SKM-1 treated with dmso at 0.1 percent for 144 hours (cell line): ENCODE measurements around the gene DGUOK.
"Not testable (repeated sequence)": the region's sequence is repeated elsewhere in the genome, so short reads cannot be mapped to it uniquely, and the experiment has no call there.

Experiments used
- DNase-seq: peaks from one replicate; lab custom pipeline; 2025; ENCODE audit not compliant: unreplicated experiment; lab: John Stamatoyannopoulos, UW

The DGUOK gene

DNA sequence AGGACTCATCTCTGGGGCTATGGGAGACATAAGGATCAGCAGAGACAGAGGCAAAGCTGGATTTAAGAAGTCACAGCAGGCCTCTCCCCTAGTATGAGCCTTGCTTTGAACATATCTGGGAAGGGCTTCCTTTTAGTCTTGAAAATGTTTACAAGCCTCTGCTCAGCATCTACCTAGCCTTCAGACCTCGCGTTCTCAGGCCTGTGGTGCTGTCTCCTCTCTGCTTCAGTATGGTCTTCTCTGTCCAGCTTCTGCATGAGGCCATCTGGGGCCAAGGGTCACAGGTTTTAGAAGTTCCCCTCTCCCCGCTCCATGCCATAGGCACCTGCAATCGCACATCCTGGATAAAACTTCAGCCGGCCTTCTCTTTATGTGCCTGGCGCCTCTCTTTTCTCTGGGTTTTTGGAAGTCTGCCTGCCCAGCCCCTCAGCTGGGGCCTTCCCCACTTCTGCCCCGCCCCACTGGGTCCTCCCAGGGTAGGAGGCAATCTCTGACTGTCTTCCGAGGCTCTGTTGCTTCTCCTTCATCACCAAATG is 26.8 kb upstream of the DGUOK start:
- DNase-seq: no peak

DNA sequence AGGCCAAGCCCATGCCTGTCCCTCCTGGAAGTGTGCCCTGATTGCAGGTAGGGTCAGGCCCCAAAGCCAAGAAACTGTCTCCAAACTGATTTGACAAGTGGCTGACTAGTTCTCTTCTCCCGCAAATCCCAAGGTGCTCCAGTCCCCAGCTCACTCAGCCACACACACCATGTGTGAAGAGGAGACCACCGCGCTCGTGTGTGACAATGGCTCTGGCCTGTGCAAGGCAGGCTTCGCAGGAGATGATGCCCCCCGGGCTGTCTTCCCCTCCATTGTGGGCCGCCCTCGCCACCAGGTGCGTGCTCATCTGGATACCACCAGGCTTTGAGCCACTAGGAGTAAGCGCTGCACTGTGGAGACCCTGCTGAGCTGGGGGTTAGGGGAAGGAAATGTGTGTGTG is 25.5 kb upstream of the DGUOK start:
- DNase-seq: no peak

DNA sequence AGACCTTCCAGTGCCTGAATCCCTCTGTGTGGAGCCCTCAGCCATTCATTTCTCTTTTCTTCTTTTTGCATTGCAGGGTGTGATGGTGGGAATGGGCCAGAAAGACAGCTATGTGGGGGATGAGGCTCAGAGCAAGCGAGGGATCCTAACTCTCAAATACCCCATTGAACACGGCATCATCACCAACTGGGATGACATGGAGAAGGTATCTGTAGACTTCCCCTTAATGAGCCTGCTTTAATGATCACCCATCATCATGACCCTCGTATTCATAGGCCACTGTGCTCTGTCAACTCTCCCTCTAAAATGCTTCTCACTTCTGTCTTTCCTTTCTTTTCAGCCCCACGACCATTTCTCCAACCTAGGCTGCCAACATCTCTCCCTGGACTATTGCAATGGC is 24.4 kb upstream of the DGUOK start:
- no peak for DNase-seq

DNA sequence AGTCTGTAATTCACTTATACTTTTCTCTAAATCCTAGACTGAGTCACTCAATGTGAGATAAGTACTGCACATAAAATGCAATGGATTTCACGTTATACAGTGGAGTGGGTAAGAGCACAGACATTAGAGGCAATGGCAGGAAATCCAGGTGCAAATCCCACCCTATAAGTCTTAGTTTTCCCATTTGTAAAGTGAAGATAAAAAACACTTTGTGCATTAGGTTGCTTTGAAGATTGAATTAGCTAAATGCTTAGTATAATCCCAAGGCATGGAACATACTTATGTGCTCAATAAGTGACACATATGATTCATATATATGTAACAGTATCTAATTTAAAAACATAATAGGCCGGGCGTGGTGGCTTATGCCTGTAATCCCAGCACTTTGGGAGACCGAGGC is 23.4 kb upstream of the DGUOK start:
- no peak for DNase-seq

DNA sequence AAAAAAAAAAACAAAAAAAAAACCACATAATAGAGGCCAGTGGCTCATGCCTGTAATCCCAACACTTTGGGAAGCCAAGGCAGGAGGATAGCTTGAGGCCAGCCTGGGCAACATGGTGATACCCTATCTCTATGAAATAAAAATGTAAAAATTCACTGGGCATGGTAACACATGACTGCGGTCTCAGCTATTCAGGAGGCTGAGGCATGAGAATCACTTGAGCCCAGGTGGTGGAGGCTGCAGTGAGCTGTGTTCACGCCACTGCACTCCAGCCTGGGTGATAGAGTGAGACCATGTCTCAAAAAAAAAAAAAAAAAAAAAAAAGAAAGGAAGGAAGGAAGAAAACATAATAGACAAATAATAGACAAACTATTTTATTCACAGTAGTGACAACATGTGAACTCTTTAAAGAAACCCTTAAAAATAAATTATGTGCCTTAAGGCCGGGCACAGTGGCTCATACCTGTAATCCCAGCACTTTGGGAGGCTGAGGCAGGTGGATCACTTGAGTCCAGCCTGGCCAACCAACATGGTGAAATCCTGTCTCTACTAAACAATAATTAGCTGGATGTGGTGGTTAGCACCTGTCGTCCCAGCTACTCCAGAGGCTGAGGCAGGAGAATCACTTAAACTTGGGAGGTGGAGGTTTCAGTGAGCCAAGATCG is 22.6 kb upstream of the DGUOK start:
- DNase-seq: not testable (repeated sequence)

DNA sequence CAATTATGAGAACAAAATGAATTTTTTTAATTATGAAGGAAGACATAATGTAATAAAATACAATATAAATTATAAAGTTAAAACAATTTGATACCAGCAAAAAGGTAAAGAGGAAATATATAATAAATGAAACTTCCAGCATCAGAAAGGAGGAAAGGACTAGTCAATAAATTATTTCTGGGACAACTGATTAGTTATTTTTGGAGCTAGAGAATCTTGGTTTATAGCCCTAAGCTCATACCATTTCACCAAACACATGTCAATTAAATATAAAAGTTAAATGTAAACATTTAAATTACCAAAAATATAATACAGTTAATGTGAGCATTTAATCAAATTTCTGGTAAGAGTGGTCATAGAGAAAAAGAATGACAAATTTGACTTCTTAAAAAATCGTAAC is 21.7 kb upstream of the DGUOK start:
- DNase-seq: no peak

DNA sequence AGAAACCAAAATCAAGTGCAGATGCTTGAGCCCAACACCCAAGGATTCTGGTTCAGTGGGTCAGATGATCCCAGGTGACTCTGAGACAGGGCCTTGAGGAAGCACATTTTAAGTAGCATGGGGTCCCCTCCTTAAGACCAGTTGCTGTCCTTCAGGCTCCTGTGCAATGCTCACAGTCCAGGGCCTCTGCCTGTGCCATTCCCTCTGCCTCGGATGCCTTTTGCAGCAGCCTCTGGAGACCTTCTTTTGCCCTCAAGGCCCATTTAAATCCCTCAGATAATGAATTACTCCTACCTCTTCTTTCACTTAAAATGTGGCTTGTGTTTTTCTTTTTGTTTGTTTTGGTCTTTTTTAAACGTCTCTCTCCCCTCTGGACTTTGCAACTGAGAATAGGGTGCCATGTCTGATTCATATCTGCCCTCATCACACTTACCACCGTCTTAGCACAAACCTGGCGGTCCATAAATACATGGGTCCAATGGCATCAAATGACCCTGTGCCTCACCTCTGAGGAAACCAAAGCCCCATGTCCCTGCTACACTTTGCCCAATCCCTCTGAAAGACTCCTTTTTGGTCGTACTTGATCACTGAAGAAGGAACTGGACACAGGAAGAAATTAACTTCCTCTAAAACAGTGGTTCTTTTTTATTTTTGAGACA is 19.7 kb upstream of the DGUOK start:
- peak; percentile 8 for DNase-seq

DNA sequence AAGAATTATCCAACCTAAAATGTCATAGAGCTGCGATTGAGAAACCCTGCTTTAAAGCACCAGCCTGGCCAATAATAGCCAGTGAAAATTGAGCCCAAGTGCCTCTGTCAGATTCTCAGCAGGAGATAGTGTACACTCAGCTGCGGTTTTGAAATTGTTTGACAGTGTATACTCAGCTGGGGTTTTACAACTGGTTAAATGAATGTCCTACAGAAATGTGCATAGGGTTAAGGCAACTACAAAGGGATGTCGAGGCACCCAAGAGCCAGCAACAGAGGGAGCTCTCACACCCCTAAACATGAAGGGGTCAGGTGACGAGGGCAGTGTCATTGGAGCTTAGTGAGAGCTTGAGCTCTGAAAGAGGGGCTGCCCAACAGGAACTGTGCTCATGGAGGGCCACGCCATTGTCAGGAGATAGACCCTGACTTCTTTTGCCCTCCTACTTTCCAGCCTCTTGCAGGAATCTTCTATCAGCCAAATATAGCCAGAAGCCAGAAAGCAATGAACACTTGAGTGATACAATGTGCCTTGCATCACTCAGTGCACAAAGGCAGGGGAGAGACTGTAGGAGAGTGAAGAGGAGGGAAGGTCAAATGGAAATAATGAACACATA is 18.7 kb upstream of the DGUOK start:
- DNase-seq: no peak

DNA sequence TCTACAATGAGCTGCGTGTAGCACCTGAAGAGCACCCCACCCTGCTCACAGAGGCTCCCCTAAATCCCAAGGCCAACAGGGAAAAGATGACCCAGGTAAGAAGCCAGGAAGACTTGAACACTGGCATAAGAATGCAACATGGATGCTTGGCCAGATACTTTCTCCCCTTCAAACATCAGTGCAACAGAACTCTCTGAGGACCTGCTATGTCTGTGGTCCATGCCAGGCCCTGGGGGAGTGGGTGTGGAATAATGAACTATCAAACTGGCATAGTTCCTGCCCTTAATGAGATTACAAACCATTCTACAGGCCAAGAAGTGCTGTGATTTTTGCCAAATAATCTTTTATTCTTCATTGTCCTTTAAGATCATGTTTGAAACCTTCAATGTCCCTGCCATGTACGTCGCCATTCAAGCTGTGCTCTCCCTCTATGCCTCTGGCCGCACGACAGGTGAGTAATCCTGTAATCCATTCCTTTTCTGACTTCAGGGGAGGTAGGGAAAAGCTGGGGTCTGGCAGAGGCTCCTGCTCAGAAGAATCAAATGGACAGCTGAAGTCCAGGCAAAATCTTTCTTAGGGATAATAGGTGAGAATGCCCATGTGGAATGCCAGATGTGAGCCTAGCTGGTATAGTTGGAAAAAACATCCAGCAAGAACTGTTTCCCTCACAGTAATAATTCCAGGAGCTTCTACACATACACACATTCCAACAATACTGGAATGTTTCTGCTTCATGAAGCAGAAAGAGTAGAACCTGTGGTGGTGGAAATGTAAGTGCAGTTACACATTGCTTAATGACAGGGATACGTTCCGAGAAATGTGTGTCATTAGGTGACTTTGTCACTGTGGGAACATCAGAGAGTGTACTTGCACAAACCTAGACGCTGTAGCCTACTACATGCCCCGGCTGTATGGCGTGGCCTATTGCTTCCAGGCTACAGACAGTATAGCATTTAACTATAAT is 17.7 kb upstream of the DGUOK start:
- no peak for DNase-seq

DNA sequence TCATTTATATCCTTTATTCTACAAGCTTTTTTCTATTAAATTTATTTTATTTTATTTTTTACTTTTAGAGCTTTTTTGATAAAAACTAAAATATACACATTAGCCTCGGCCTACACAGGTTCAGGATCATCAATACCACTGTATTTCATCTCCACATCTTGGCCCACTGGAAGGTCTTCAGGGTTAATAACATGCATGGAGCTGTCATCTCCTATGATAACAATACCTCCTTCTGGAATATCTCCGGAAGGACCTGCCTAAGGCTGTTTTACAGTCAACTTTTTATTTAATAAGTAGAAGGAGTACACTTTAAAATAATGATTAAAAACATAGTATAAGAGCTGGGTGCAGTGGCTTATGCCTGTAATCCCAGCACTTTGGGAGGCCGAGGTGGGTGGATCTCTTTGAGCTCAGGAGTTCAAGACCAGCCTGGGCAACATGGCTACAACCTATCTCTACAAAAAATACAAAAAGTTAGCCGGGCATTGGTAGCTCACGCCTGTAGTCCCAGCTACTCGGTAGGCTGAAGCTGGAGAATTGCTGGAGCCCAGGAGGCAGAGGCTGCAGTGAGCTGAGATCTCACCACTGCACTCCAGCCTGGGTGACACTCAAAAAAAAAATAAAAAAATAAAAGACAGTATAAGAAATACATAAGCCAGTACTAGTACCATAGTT is 15.7 kb upstream of the DGUOK start:
- no peak for DNase-seq

DNA sequence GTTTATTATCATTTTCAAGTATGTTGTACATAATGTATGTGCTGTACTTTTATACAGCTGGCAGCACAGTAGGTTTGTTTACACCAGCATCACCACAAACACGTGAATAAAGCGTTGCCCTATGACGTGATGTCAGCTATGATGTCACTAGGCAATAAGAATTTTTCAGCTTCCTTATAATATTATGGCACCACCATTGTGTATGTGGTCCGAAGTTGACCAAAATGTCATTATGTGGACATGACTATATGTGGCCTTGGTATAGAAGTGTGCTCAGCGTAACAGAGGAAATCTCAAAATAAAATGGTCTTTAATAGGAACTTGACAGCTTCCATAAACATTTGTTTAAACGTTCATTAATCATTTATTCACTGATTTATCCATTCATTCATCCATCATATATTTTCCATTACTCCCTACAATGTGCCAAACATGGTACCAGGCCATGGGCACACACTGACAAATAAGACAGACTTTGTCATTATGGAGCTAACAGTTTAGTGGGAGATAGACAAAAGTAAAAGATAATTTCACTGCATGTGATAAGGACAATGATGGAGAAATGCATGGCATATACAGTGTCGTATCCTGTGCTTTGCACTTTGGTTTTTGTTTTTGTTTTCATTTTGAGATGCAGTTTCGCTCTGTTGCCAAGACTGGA is 15.0 kb upstream of the DGUOK start:
- no peak for DNase-seq

DNA sequence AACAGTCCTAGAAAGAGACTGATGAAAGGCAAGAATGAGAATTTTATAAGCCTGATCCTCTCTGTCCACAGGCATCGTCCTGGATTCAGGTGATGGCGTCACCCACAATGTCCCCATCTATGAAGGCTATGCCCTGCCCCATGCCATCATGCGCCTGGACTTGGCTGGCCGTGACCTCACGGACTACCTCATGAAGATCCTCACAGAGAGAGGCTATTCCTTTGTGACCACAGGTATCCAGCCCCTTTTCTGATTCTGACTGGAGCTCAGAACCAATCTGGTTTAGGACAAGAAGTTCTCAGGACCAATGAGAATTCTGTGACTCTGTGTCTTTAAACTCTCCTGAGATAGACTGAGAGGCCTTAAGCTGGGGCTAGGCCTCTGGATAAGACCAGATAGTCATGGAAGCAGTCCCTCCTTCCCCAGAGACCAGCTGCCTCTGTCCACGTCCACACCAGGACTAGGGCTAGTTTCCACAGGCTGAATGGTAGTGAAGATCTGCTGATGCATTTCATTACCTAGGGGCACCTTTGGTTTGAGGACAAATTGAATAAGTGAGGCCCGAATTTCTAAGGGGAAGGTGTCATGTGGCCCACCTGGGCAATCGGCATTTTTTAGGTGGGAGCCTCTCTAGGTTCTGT is 13.1 kb upstream of the DGUOK start:
- DNase-seq: no peak

DNA sequence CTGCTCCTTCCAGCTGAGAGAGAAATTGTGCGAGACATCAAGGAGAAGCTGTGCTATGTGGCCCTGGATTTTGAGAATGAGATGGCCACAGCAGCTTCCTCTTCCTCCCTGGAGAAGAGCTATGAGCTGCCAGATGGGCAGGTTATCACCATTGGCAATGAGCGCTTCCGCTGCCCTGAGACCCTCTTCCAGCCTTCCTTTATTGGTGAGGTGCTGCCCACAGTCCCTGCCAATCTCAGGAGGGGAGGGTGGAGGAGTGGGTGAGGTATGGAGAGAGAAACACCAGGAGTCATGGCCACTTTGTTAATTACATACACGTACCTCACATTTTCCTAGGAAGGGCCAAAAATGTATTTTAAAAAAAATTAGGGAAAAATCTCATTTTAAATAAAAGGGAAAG is 12.0 kb upstream of the DGUOK start:
- DNase-seq: no peak

DNA sequence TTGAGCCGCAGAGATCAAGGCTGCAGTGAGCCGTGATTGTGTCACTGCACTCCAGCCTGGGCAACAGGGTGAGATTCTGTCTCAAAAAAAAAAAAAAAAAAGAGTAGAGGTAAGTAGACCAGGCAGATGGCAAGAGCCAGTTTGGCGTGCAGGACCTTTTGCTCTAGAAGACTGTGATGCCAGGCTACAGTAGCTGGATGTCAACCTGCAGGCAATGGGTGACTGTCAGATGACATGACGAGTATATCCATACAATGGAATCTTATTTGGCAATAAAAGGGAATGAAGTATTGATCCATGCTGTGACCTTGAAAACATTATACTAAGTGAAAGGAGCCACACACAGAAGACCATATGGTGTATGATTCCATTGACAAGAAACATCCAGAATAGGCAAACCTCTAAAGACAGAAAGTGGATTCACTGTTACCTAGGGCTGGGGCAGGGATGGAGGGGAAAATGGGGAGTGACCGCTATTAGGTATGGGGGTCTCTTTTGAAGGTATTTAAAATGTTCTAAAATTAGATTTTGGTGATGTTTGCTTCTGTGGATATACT is 11.2 kb upstream of the DGUOK start:
- DNase-seq: no peak

DNA sequence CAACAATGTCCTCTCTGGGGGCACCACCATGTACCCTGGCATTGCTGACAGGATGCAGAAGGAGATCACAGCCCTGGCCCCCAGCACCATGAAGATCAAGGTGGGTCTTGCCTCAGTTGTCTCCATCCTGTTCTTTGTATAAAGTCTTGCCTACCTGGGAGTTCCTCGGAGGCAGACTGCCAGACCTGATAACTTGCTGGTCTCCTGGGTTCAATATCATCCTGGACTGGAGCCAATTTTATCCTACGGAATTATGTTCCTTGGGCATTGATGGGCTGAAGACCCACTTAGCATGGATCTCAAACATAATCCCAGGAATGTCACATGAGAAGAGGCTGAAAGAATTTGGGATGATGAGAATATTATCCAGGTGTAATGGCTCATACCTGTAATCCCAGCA is 10.0 kb upstream of the DGUOK start:
- no peak for DNase-seq

DNA sequence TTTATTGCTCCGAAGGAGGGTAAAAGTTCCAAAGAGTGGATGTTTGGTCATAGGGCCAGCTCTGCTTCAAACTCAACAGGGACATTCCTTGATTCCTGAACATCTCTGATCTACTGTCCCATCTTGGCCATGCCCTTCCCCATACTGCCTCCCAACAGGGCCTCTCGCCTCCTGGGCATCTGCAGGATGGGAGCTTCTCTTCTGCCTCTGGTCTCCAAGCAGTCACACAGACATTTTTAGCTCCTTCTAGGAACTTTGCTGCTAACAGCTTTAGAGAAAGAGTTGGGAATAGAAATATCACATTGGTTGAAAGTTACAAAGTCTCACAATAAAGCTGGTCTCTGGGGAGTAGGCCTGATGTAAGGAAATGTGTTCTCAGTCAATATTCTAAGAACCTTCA is 9.4 kb upstream of the DGUOK start:
- no peak for DNase-seq

DNA sequence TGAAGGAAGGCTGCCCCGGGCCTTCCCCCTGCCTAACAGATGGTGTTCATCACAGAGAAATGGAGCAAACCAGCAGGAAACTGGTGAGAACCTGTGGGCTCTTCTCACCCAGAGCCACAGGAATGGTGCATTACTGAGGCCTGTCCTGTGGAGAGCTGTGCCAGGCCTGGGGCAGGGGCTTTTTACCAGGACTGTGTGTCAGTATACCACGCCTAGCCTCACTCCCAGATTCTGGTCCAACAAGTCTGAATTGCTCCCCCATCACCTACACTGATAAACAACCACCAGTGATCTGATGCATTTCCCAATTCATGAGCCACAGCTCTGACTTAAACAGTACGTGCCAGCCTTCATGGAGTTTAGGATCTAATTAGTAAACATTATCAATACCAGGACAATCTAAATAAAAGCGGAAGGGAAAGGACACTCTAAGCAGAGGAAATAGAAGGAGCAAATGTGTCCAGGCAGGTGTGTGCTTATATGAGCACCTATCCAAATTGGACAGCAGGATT is 8.9 kb upstream of the DGUOK start:
- DNase-seq: no peak

DNA sequence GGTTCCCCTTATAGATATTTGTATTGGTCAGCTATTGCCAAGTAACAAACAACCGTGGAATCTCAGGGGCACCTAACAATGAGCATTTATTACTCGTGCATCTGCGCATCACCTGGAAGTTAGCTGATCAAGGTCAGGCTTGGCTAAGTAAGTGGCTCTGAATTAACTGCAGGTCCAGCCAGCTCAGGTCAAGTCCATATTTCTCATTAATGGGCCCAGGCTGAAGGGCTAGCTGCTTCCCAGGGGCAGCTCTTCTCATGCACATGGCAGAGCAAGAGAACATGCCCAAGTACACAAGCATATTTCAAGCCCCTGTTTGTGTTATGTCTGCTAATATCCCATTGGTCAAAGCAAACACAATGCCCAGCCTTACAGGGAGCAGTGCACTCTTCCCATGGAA is 7.8 kb upstream of the DGUOK start:
- no peak for DNase-seq

DNA sequence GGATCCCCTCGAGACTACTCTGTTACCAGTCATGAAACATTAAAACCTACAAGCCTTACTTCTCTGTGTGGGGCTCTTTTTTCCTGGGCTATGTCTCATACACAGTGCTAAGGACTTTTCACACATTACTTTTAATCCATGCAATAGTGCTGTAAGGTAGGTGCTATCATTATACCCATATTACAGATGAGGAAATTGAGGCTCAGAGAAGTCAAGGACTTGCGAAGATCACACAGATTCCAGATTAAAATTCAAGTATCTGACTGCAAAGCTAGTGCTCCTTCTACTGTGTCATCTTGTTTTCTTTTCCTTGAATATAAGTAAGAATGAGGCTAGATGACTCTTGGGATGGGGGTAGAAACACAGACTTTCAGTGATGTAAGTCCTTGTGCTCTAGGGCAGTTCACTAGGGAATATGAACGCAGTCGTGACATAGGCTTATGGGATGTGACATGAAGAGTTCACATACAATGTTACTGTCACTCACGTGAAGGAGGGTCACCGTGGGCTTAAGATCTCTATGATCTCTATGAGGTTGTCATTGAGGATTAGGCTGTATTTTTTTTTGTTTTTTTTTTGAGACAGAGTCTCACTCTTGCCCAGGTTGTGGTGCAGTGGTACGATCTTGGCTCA is 7.0 kb upstream of the DGUOK start:
- DNase-seq: no peak
